H9 (cell line): ENCODE data around the gene GAD2. TPM values are rescaled to one million over a fixed set of nuclear protein-coding genes. Genes with fewer than 3 reads are reported as not detected.

Experiments used
- DNase-seq: peaks from one replicate; pipeline ENCODE4 v3.0.0-alpha.2; 2017
- H2AFZ ChIP-seq: one replicate; pipeline ENCODE4 v1.6.1; 2013; ENCODE audit warnings: mild to moderate bottlenecking, low read length, control low read depth, moderate library complexity
- H2AK5ac ChIP-seq: 2 replicates; pipeline ENCODE4 v1.6.1; 2013; ENCODE audit warnings: low read length, control low read depth, mixed read lengths; ENCODE audit not compliant: insufficient read length
- H2BK120ac ChIP-seq: one replicate; pipeline ENCODE4 v1.6.1; 2013; ENCODE audit warnings: low read depth, mild to moderate bottlenecking, low read length, control low read depth, inconsistent platforms; ENCODE audit not compliant: poor library complexity, severe bottlenecking
- H2BK12ac ChIP-seq: 2 replicates; pipeline ENCODE4 v1.6.1; 2013; ENCODE audit warnings: low read length, control low read depth, mixed read lengths, low read depth; ENCODE audit not compliant: insufficient read length
- H2BK15ac ChIP-seq: 2 replicates; pipeline ENCODE4 v1.6.1; 2013; ENCODE audit warnings: low read depth, low read length, control low read depth
- H2BK20ac ChIP-seq: one replicate; pipeline ENCODE4 v1.6.1; 2013; ENCODE audit warnings: low read depth, mild to moderate bottlenecking, low read length, control low read depth, inconsistent platforms; ENCODE audit not compliant: poor library complexity, severe bottlenecking
- H2BK5ac ChIP-seq: 2 replicates; pipeline ENCODE4 v1.6.1; 2013; ENCODE audit warnings: low read length, control low read depth, mixed read lengths; ENCODE audit not compliant: insufficient read length
- H3K14ac ChIP-seq: 2 replicates; pipeline ENCODE4 v1.6.1; 2013; ENCODE audit warnings: low read length, control low read depth; ENCODE audit not compliant: insufficient read depth
- H3K18ac ChIP-seq: 2 replicates; pipeline ENCODE4 v1.6.1; 2013; ENCODE audit warnings: low read depth, mild to moderate bottlenecking, mixed read lengths, low read length, control low read depth; ENCODE audit not compliant: insufficient read length
- H3K23ac ChIP-seq: 2 replicates; pipeline ENCODE4 v1.6.1; 2013; ENCODE audit warnings: low read length, control low read depth, mixed read lengths, low read depth; ENCODE audit not compliant: insufficient read length
- H3K23me2 ChIP-seq: 2 replicates; pipeline ENCODE4 v1.6.1; 2013; ENCODE audit warnings: low read depth, mild to moderate bottlenecking, mixed read lengths, low read length, control low read depth; ENCODE audit not compliant: insufficient read length, poor library complexity, severe bottlenecking
- H3K27ac ChIP-seq: 2 replicates; pipeline ENCODE4 v1.5.1; 2013; ENCODE audit warnings: low read length, control low read depth, mixed read lengths, low read depth; ENCODE audit not compliant: insufficient read length
- H3K27me3 ChIP-seq: 2 replicates; pipeline ENCODE4 v1.6.1; 2013; ENCODE audit warnings: low read length, control low read depth, inconsistent platforms; ENCODE audit not compliant: insufficient read depth
- H3K4ac ChIP-seq: 2 replicates; pipeline ENCODE4 v1.6.1; 2013; ENCODE audit warnings: low read depth, mild to moderate bottlenecking, control low read depth, inconsistent platforms, low read length, moderate library complexity
- H3K4me1 ChIP-seq: 2 replicates; pipeline ENCODE4 v1.6.1; 2013; ENCODE audit warnings: low read length, control low read depth, inconsistent platforms; ENCODE audit not compliant: insufficient read depth
- H3K4me2 ChIP-seq: 2 replicates; pipeline ENCODE4 v1.6.1; 2013; ENCODE audit warnings: low read length, control low read depth, mixed read lengths; ENCODE audit not compliant: insufficient read length, insufficient read depth
- H3K56ac ChIP-seq: 2 replicates; pipeline ENCODE4 v1.6.1; 2013; ENCODE audit warnings: low read depth, mild to moderate bottlenecking, mixed read lengths, low read length, control low read depth; ENCODE audit not compliant: insufficient read length
- H3K79me1 ChIP-seq: 2 replicates; pipeline ENCODE4 v1.6.1; 2013; ENCODE audit warnings: low read depth, mild to moderate bottlenecking, moderate library complexity, low read length, control low read depth, inconsistent platforms; ENCODE audit not compliant: insufficient read depth, poor library complexity, severe bottlenecking
- H3K79me2 ChIP-seq: 2 replicates; pipeline ENCODE4 v1.6.1; 2013; ENCODE audit warnings: low read length, control low read depth, inconsistent platforms; ENCODE audit not compliant: insufficient read depth
- H3K9ac ChIP-seq: 2 replicates; pipeline ENCODE4 v1.6.1; 2013; ENCODE audit warnings: low read length, control low read depth, mixed read lengths; ENCODE audit not compliant: insufficient read length; ENCODE audit errors: extremely low read depth
- H3K9me3 ChIP-seq: one replicate; pipeline ENCODE4 v1.6.1; 2013; ENCODE audit warnings: low read depth, low read length, inconsistent platforms; ENCODE audit not compliant: control insufficient read depth
- H3T11ph ChIP-seq: one replicate; pipeline ENCODE4 v1.6.1; 2013; ENCODE audit warnings: mild to moderate bottlenecking, low read length, control low read depth, inconsistent platforms
- H4K20me1 ChIP-seq: one replicate; pipeline ENCODE4 v1.6.1; 2013; ENCODE audit not compliant: control insufficient read depth, insufficient read length, insufficient read depth
- H4K5ac ChIP-seq: 2 replicates; pipeline ENCODE4 v1.6.1; 2013; ENCODE audit warnings: low read depth, mild to moderate bottlenecking, mixed read lengths, low read length, control low read depth; ENCODE audit not compliant: insufficient read length
- H4K8ac ChIP-seq: replicated peaks from 2 replicates; pipeline ENCODE4 v1.6.1; 2013; ENCODE audit warnings: low read length, control low read depth, mixed read lengths, low read depth; ENCODE audit not compliant: insufficient read length
- H4K91ac ChIP-seq: 2 replicates; pipeline ENCODE4 v1.6.1; 2013; ENCODE audit warnings: low read depth, mild to moderate bottlenecking, moderate library complexity, mixed read lengths, low read length, control low read depth; ENCODE audit not compliant: insufficient read length
- H3K27ac Mint-ChIP-seq, 3 experiments: 2 replicates in 2 of 3; 3 replicates in 1 of 3; pipeline ENCODE4 v1.8.0; 2020 to 2021; ENCODE audit warnings: mixed read lengths in 3 of 3, mild to moderate bottlenecking in 1 of 3, moderate library complexity in 1 of 3
- H3K27me3 Mint-ChIP-seq: 2 replicates; pipeline ENCODE4 v1.8.0; 2021; ENCODE audit warnings: low read depth, mild to moderate bottlenecking, moderate library complexity, mixed read lengths
- H3K36me3 Mint-ChIP-seq, 3 experiments: 2 replicates in 2 of 3; 3 replicates in 1 of 3; pipeline ENCODE4 v1.8.0; 2020 to 2021; ENCODE audit warnings: low read depth in 3 of 3, mixed read lengths in 3 of 3; ENCODE audit not compliant: insufficient read depth in 1 of 3
- H3K4me1 Mint-ChIP-seq, 2 experiments: 2 replicates each; pipeline ENCODE4 v1.8.0; 2020; ENCODE audit warnings: mixed read lengths in 2 of 2
- H3K4me3 Mint-ChIP-seq, 2 experiments: 2 replicates in 1 of 2; 3 replicates in 1 of 2; pipeline ENCODE4 v1.8.0; 2020 to 2021; ENCODE audit warnings: mild to moderate bottlenecking in 2 of 2, mixed read lengths in 2 of 2, moderate library complexity in 1 of 2
- H3K9me3 Mint-ChIP-seq, 2 experiments: 2 replicates in 1 of 2; 3 replicates in 1 of 2; pipeline ENCODE4 v1.8.0; 2020; ENCODE audit warnings: mild to moderate bottlenecking in 2 of 2, mixed read lengths in 2 of 2, moderate library complexity in 1 of 2
- WGBS: extraction: QIAGEN DNeasy Blood & Tissue Kit; methylation state at CpG from one replicate; pipeline ENCODE4 v1.1.7; 2013; ENCODE audit warnings: missing lambda C conversion rate, low lambda C conversion rate, mixed read lengths; ENCODE audit not compliant: insufficient read length; ENCODE audit errors: extremely low coverage; 5-methylcytosine and 5-hydroxymethylcytosine counted together
- total RNA-seq: library from RNA; stranded (reverse); gene quantifications from 2 replicates; pipeline ENCODE4 v1.2.1, GENCODE V29; 2021
- TF ChIP-seq, protein P1 (sequence below): fragments of 200-600 bp; sonication (generic); conservative IDR thresholded peaks from 3 replicates; pipeline ENCODE4 v1.8.0; 2021; ENCODE audit warnings: antibody characterized with exemption, mild to moderate bottlenecking

The GAD2 gene
- total RNA-seq, 1 experiment from 2014 or later = 2.0 TPM

DNA sequence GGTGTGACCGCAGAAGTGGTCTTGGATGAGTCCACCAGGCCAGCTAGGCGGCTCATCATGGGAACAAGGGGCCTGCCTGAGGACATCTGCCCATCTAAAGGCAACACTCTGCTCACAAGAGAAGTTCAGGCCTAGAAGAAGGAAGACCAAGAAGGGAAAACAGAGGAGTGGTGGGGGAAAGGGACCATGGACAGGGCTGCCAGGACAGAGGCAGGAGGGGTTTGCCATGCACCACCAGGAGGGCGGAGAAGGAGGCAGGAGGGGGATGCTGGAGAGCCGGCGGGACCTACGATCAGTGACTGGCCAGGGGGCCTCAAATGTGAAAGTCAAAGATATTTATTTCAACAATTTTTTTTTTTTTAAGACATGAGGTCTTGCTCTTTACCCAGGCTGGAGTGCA is 33.1 kb downstream of the GAD2 start:
- no peak for DNase-seq
- Histone ChIP-seq H2AK5ac (no peak overlapping the region), H4K8ac (no peak overlapping the region), H4K91ac (no peak overlapping the region), H3K23ac (no peak overlapping the region), H4K5ac (no peak overlapping the region), H2BK5ac (no peak overlapping the region), H3K14ac (no peak overlapping the region), H2BK120ac (no peak overlapping the region), H3K56ac (no peak overlapping the region), H3K4ac (no peak overlapping the region), H3K79me2 (no peaks in the 10 kb centered on the region), H3K27ac (no peak overlapping the region), H3K9ac (no peak overlapping the region), H3T11ph (no peak overlapping the region), H2BK15ac (no peak overlapping the region), H3K79me1 (no peaks in the 10 kb centered on the region), H2AFZ (no peak overlapping the region), H3K9me3 (no peaks in the 10 kb centered on the region), H3K23me2 (no peaks in the 10 kb centered on the region), H3K4me1 (no peaks in the 10 kb centered on the region; the same call in 1 of the 2 replicates), H3K27me3 (no peaks in the 10 kb centered on the region), H2BK12ac (no peak overlapping the region), H3K4me2 (no peak overlapping the region), H4K20me1 (no peaks in the 10 kb centered on the region), H2BK20ac (no peak overlapping the region), H3K18ac (no peak overlapping the region)
- Mint-ChIP-seq H3K27me3 (no peaks in the 10 kb centered on the region; the same call in 1 of the 2 replicates), H3K9me3 (peaks cover 0 to 5% of the 10 kb centered on the region in 2 experiments; a peak in 2 of 5 replicates), H3K27ac (no peak overlapping the region), H3K36me3 (no peaks in the 10 kb centered on the region; a peak in 1 of 7 replicates), H3K4me1 (peaks cover 5 to 6% of the 10 kb centered on the region in 2 experiments; a peak in 2 of 4 replicates), H3K4me3 (no peak overlapping the region)
- TF ChIP-seq, protein P1, sequence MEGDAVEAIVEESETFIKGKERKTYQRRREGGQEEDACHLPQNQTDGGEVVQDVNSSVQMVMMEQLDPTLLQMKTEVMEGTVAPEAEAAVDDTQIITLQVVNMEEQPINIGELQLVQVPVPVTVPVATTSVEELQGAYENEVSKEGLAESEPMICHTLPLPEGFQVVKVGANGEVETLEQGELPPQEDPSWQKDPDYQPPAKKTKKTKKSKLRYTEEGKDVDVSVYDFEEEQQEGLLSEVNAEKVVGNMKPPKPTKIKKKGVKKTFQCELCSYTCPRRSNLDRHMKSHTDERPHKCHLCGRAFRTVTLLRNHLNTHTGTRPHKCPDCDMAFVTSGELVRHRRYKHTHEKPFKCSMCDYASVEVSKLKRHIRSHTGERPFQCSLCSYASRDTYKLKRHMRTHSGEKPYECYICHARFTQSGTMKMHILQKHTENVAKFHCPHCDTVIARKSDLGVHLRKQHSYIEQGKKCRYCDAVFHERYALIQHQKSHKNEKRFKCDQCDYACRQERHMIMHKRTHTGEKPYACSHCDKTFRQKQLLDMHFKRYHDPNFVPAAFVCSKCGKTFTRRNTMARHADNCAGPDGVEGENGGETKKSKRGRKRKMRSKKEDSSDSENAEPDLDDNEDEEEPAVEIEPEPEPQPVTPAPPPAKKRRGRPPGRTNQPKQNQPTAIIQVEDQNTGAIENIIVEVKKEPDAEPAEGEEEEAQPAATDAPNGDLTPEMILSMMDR = no peak
- no CpG with 5 or more reads among the region's 6 CpGs for WGBS
